Measurements from ENCODE around the gene GSTM2. TPM values are rescaled to one million over a fixed set of nuclear protein-coding genes. Genes with fewer than 3 reads are reported as not detected.

Gene GSTM2
- total RNA-seq, 8 experiments from 2014 or later: 18.6 to 116 (median 28.1) TPM

DNA sequence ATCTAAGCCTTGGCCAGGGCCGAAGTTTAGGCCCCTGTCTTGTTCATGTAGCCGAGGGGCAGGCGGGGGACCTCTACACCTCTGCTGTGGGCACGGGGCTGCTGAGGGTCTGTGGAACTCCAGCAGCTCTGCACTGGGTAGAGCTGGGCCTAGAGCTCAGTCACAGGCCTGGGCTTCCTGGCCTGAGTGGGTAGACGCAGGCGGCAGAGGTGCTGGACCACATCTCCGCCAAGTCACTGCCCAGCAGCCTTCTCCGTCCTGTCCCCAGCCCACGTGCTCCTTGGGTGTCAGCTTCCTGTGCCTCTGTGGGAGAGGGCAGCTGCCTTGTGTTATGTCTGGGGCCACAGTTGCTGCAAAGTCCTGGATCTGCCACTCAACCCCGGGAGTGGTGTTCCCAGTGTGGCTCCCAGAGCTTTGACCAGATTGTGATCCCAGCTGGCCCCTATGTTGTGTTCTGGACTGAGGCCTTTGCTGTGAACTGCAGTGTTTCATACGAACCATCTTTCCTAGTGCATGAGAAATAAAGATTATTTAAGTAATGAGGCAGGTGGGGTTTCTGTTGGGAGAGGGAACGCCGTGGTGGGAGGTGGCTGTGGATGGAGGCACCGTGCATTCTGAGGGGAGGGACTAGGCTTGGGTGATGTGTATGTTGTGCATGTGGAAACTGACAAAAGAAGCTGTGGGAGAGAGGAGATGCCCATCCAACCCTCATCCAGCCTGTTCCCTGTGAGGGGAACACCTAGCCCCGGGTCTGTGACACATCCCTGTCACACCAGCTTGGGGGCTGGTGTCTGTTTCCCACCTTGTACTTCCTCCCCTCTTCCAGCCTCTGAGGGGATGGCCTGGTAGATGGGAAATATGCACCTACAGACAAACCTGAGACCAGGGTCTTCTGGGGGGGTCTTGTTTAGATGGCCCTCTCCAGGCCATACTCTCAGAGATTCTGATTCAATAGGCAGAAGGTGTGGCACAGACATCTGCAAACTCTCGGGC is 36.0 kb upstream of the GSTM2 start:
- Histone ChIP-seq H3K4me1 (replicated peaks in 1 of 2) (peaks cover 4 to 8% of the 10 kb centered on the region in 2 donors), H3K4me3 (no peak overlapping the region), H3K27ac (no peak overlapping the region)
- ATAC-seq (replicated peaks in 6 of 8): no peak
- 16 to 100% (median 82%) methylated on average over 1 to 15 of the region's 16 CpGs; no CpG with 5 or more reads in 4 of the 10 experiments for WGBS, 10 experiments
- in situ Hi-C loops (cut with MboI; ENCODE audit: low pct_unique_long_range_greater_than_20kb in 2 of 9, low sequenced_read_pairs in 9 of 9, unreplicated experiment in 9 of 9): loop anchor here in 3 of 9 experiments (25.0 kb wide), 3 partner anchors 105 to 355 kb away; partner anchors contain the start of genes AHCYL1 (in 2 of the 3), EPS8L3 (in 1 of the 3) and GSTM3 (in 1 of the 3)

DNA sequence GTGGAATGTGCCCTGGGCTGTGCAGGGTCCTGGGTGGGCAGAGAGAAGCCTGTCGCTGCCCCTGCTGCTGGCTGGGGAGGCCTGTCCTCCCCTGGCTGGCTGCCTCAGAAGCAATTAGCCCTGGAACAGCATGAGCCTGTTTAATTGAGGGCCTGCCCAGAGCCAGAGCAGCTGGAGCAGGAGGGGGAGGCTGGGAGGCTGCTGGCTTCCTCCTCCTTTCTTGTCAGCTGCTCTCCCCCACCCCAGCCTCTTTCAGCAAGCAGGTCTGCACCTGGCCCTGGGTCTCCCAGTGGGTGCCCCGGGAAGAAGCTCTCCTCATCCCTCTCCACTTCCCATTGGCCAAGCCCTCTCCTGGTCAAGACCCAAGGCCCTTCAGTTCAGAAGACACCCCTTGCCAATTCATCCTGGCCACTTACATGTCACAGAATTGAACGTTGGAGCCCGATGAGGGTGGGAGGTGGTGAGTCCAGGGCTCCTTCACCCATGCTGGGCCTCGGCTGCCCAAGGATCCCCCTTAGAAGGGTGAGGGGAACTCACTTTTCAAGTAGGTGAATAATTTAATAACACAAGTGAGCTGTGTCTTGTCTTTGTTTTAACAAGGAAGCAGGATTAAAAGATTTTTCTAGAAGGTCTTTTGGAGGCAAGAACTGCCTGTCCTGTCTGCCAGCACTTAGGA is 35.0 kb upstream of the GSTM2 start:
- 29 to 89% (median 60%) methylated on average over 1 to 5 of the region's 5 CpGs; no CpG with 5 or more reads in 3 of the 10 experiments for WGBS, 10 experiments
- in situ Hi-C loops (cut with MboI; ENCODE audit: low pct_unique_long_range_greater_than_20kb in 2 of 9, low sequenced_read_pairs in 9 of 9, unreplicated experiment in 9 of 9): loop anchor here in 3 of 9 experiments (25.0 kb wide), 3 partner anchors 104 to 354 kb away; partner anchors contain the start of genes AHCYL1 (in 2 of the 3), EPS8L3 (in 1 of the 3) and GSTM3 (in 1 of the 3)
- Histone ChIP-seq H3K27ac (no peak overlapping the region), H3K4me1 (replicated peaks in 1 of 2) (peaks cover 4 to 8% of the 10 kb centered on the region in 2 donors), H3K4me3 (no peak overlapping the region)
- peak in 5 of 8 experiments; percentile 21 to 46 (median 34) for ATAC-seq (replicated peaks in 6 of 8)

DNA sequence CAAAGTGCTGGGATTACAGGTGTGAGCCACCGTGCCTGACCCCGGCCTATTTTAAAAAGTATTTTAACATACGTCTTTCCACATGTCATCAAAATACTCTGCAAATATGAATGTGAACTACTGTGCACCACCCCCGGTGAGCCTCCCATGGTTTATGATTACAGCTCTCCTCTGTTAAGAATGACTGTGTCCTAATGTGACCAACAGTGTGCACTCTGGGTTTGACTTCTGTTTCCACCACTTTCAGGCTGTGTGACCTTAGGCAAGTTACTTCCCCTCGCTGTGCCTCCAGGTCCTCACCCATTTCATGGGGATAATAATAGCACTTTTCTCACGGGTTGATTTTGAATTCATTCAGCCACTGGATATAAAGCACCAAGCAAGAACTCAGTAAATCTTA is 33.6 kb upstream of the GSTM2 start:
- ATAC-seq (replicated peaks in 6 of 8): no peak
- 81 to 97% (median 88%) methylated on average over 1 to 6 of the region's 6 CpGs for WGBS, 10 experiments
- in situ Hi-C loops (cut with MboI; ENCODE audit: low pct_unique_long_range_greater_than_20kb in 2 of 9, low sequenced_read_pairs in 9 of 9, unreplicated experiment in 9 of 9): loop anchor here in 3 of 9 experiments (25.0 kb wide), 3 partner anchors 103 to 353 kb away; partner anchors contain the start of genes AHCYL1 (in 2 of the 3), EPS8L3 (in 1 of the 3) and GSTM3 (in 1 of the 3)

DNA sequence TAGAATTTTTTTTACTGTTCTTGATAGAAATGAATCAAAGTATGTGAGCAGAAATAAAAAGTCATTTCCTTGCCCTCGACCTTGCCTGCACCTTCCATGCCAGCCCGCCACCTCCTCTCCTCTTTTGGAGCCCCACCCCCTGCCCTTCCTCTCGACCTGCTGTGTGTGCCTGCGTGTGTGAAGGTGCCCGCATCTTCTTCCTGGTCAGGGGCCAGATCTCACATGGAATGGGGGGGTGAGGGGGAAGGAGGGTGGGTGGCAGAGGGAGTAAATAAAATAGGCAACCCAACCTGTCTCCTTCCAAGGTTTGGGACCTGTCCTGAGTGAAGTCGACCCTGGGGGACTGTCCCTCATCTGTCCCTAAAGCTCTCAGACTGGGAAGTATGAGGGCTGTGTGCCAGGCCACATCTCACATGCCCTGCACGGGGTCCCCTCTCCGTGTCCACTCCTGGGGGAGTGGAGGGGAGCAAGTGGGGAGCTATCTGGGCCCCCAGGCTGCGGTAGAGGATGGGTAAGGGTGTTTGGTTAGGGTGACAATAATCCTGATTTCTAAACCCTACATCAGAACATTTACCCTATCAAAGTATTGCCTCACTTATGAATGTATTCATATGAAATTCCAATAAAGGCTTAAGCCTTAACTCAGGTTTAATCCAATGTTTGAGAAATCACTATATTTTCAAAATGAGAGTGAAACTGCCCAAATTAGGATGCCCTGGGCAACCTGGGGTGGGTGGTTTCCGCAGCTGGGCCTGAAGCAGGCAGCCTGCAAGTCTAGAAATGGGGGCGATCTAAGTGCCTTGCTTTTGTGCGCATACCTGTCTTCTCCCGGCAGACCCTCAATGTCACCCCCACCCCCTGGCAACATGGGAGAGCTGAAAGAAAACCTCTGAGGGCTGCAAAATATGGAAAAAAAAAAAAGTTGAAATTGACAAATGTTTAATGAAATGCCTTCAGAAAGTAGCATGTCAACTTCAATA is 32.8 kb upstream of the GSTM2 start:
- ATAC-seq (replicated peaks in 6 of 8): no peak
- 41 to 100% (median 79%) methylated on average over 1 to 7 of the region's 13 CpGs for WGBS, 10 experiments
- Histone ChIP-seq H3K4me1 (replicated peaks in 1 of 2) (peaks cover 4 to 8% of the 10 kb centered on the region in 2 donors), H3K27ac (no peak overlapping the region), H3K4me3 (no peak overlapping the region)
- in situ Hi-C loops (cut with MboI; ENCODE audit: low pct_unique_long_range_greater_than_20kb in 2 of 9, low sequenced_read_pairs in 9 of 9, unreplicated experiment in 9 of 9): loop anchor here in 3 of 9 experiments (25.0 kb wide), 3 partner anchors 102 to 352 kb away; partner anchors contain the start of genes AHCYL1 (in 2 of the 3), EPS8L3 (in 1 of the 3) and GSTM3 (in 1 of the 3)

More for the DNA sequence above, 33.6 kb upstream of the GSTM2 start:
- H3K27ac ChIP-seq: no peak overlapping the region
- H3K4me1 ChIP-seq (replicated peaks in 1 of 2): peaks cover 4 to 8% of the 10 kb centered on the region in 2 donors
- no peak overlapping the region for H3K4me3 ChIP-seq

DNA sequence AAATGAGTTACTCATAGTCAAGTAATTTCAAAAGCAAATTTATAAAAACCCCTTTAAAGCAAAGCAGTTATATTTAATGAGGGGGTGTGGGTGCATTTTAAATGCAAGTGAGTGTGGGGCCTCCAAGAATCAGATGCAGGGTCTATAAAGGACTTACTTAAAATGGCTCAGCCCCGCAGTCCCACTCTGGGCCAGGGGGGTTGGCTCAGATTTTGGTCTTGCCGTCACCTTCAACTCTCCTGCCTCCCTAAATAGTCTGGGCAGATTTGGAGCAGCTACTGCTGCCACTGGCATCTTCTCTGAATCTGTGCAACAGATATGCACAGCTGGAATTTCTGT is 32.0 kb upstream of the GSTM2 start:
- WGBS, 10 experiments: 8 to 80% (median 57%) methylated on average over 1 to 2 of the region's 2 CpGs; no CpG with 5 or more reads in 3 of the 10 experiments
- in situ Hi-C loops (cut with MboI; ENCODE audit: low pct_unique_long_range_greater_than_20kb in 2 of 9, low sequenced_read_pairs in 9 of 9, unreplicated experiment in 9 of 9): loop anchor here in 3 of 9 experiments (25.0 kb wide), 3 partner anchors 101 to 351 kb away; partner anchors contain the start of genes AHCYL1 (in 2 of the 3), EPS8L3 (in 1 of the 3) and GSTM3 (in 1 of the 3)
- H3K4me1 ChIP-seq (replicated peaks in 1 of 2): peaks cover 4 to 8% of the 10 kb centered on the region in 2 donors
- no peak overlapping the region for H3K27ac ChIP-seq
- H3K4me3 ChIP-seq: no peak overlapping the region
- no peak for ATAC-seq (replicated peaks in 6 of 8)

DNA sequence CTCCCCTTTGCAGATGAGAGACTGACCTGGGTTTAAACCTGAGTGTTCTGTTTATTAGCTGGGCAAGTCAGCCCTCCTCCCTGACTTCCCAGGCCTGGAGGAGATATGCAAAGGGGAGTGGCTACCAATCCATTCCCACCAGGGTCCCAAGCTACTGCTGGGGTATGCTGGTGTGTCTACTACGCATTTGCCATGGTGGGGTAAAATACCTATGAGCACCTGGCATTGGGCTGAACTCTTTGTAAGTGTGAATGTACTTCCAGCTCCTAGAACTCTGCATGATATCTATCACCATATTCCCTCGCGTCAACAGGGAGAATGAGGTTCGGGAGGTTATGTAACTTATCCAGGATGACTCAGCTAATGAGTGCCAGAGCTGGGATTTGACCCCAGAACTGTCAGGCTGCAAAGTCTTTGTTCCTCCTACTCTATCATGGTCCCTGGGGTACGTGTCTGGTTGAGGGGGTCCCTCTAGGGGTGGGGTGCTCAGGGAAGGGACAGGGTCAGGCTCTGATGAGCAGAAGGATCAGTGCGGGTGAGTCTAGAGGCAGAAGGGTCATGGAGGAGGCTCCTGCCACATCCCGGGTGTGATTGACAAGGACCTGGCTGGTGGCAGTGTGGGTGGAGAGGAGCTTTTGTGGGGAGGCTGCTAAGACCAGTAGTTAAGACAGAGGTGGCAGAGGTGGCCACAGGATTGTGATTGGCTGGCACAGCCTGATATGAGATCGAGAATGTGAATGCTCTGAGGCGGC is 31.5 kb upstream of the GSTM2 start:
- in situ Hi-C loops (cut with MboI; ENCODE audit: low pct_unique_long_range_greater_than_20kb in 2 of 9, low sequenced_read_pairs in 9 of 9, unreplicated experiment in 9 of 9): loop anchor here in 3 of 9 experiments (25.0 kb wide), 3 partner anchors 101 to 351 kb away; partner anchors contain the start of genes AHCYL1 (in 2 of the 3), EPS8L3 (in 1 of the 3) and GSTM3 (in 1 of the 3)
- no peak overlapping the region for H3K27ac ChIP-seq
- no peak overlapping the region for H3K4me3 ChIP-seq
- peaks cover 4 to 8% of the 10 kb centered on the region in 2 donors for H3K4me1 ChIP-seq (replicated peaks in 1 of 2)
- 0 to 80% (median 67%) methylated on average over 1 to 6 of the region's 9 CpGs; no CpG with 5 or more reads in 3 of the 10 experiments for WGBS, 10 experiments
- ATAC-seq (replicated peaks in 6 of 8): peak in 7 of 8 experiments; percentile 11 to 78 (median 22)

DNA sequence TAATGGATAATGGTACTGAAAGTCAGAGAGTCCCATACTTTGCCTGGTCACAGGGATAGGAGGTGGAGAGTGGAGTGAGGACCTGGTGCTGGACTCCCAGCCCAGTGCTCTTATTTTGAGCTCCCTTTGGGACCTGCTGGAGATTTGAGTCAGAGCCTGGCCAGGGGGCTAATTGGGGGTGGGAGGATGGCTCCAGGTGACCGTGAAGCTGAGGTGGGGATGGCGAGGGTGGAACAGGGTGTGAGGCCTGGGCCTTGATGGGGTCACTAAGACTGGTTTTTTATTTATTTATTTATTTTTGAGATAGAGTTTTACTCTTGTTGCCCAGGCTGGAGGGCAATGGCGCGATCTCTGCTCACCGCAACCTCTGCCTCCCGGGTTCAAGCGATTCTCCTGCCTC is 30.4 kb upstream of the GSTM2 start:
- WGBS, 10 experiments: 100% methylated on average over 1 to 3 of the region's 7 CpGs; no CpG with 5 or more reads in 7 of the 10 experiments

DNA sequence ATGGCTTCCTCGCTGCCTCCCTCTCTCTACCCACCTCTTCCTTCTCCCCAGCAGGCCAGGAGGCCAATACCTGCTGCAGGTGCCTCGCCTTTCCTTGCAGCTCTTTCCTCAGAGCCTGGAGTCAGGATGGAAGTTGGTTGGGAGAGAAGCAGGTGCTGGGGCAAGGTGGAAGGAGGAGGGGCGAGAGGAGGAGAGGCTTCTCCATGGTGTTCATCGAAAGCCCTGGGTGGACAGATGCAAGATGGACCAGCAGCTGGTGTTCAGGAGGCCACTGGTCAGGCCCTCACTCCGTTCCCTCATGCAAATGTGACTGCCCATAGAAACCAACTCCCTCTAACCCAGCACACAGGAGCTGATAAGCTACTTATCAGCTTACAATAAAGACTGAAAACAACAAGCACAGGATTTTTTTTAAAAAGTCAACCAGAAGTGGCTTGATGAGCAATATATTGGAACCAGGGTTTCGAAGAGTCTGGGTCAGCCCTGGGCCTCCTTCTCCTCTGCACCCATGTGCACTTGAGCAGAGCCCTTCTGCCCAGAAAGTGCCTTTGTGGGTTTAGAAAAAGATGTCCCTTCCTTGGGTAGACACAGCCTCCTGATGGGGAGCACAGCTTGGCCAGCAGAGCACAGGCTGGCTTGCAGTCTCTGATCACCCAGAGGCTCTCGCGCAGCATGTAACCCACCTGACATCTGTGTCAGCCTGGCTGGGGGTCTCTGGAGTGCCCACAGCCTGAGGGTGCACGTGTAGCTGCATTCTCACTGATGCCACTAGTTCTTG is 28.6 kb upstream of the GSTM2 start:
- no peak for ATAC-seq (replicated peaks in 6 of 8)
- peaks cover 4 to 11% of the 10 kb centered on the region in 2 donors for H3K4me1 ChIP-seq (replicated peaks in 1 of 2)
- WGBS, 10 experiments: 14 to 90% (median 80%) methylated on average over 1 to 8 of the region's 9 CpGs; no CpG with 5 or more reads in 1 of the 10 experiments
- no peak overlapping the region for H3K27ac ChIP-seq
- H3K4me3 ChIP-seq: no peak overlapping the region
- in situ Hi-C loops (cut with MboI; ENCODE audit: low pct_unique_long_range_greater_than_20kb in 2 of 9, low sequenced_read_pairs in 9 of 9, unreplicated experiment in 9 of 9): loop anchor here in 3 of 9 experiments (25.0 kb wide), 3 partner anchors 98 to 348 kb away; partner anchors contain the start of genes AHCYL1 (in 2 of the 3), EPS8L3 (in 1 of the 3) and GSTM3 (in 1 of the 3)

More for the DNA sequence above, 30.4 kb upstream of the GSTM2 start:
- in situ Hi-C loops (cut with MboI; ENCODE audit: low pct_unique_long_range_greater_than_20kb in 2 of 9, low sequenced_read_pairs in 9 of 9, unreplicated experiment in 9 of 9): loop anchor here in 3 of 9 experiments (25.0 kb wide), 3 partner anchors 100 to 350 kb away; partner anchors contain the start of genes AHCYL1 (in 2 of the 3), EPS8L3 (in 1 of the 3) and GSTM3 (in 1 of the 3)
- no peak overlapping the region for H3K27ac ChIP-seq
- H3K4me3 ChIP-seq: no peak overlapping the region
- H3K4me1 ChIP-seq (replicated peaks in 1 of 2): peaks cover 4 to 8% of the 10 kb centered on the region in 2 donors
- ATAC-seq (replicated peaks in 6 of 8): no peak

DNA sequence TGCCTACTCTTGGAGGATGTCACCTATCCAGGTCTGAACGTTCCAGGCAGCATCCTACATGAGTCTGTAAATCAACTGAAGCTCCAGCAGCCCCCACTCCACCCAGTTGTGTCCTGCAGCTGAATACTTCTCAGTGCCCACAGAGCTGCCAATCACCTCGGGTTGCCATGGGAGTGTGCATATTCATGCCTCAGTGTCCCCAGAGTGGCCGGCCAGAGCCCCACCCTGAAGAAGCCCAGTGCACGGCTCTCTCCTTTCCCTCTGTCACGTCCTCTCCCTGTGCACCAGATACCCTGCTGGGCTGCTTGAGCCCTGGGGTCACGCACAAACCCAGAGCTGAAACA is 28.0 kb upstream of the GSTM2 start:
- no peak overlapping the region for H3K27ac ChIP-seq
- H3K4me3 ChIP-seq: no peak overlapping the region
- H3K4me1 ChIP-seq (replicated peaks in 1 of 2): peaks cover 4 to 11% of the 10 kb centered on the region in 2 donors
- peak in 5 of 8 experiments; percentile 2 to 9 (median 4) for ATAC-seq (replicated peaks in 6 of 8)
- 30 to 73% (median 53%) methylated on average over 1 to 3 of the region's 6 CpGs; no CpG with 5 or more reads in 5 of the 10 experiments for WGBS, 10 experiments
- in situ Hi-C loops (cut with MboI; ENCODE audit: low pct_unique_long_range_greater_than_20kb in 2 of 9, low sequenced_read_pairs in 9 of 9, unreplicated experiment in 9 of 9): loop anchor here in 6 of 9 experiments (10.0 to 25.0 kb wide), 5 partner anchors 97 to 347 kb away; partner anchors contain the start of genes AHCYL1 (in 3 of the 6), EPS8L3 (in 1 of the 6) and GSTM3 (in 1 of the 6)

DNA sequence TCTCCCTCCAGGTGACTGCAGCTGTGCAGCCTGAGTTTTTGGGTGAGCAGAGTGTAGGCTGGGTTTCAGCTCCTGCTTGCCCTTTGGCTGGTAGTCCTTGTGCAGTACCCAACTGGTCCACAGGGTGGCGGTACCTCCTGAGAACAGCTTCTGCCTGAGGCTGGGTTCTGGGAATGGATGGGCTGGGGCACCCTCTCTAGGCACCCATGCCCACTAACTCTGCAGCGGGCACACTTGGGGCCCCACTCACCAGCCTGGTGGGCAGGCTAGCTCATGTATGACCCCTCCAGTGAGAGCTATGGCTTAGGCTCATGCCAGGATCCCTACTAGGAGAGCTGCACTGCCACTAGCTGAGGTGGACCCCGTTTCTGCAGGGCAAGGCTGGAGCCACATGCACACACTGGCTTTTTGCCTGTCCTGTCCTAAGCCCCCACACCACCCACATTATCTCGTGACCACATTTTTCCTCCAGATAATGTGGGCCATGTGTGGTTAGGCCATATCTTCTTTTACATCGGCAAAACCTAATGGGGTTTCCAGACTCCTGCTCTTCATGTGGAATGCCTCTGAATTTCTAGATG is 27.5 kb upstream of the GSTM2 start:
- Histone ChIP-seq H3K4me3 (no peak overlapping the region), H3K4me1 (replicated peaks in 1 of 2) (peaks cover 4 to 11% of the 10 kb centered on the region in 2 donors), H3K27ac (no peak overlapping the region)
- WGBS, 10 experiments: 0 to 57% (median 43%) methylated on average over 1 to 5 of the region's 5 CpGs; no CpG with 5 or more reads in 3 of the 10 experiments
- peak; percentile 7 to 67 (median 58) for ATAC-seq (replicated peaks in 6 of 8)
- in situ Hi-C loops (cut with MboI; ENCODE audit: low pct_unique_long_range_greater_than_20kb in 2 of 9, low sequenced_read_pairs in 9 of 9, unreplicated experiment in 9 of 9): loop anchor here in 6 of 9 experiments (10.0 to 25.0 kb wide), 5 partner anchors 97 to 347 kb away; partner anchors contain the start of genes AHCYL1 (in 3 of the 6), EPS8L3 (in 1 of the 6) and GSTM3 (in 1 of the 6)
